Stimulated activated CD8-positive, alpha-beta memory T cell treated with anti-CD3 and anti-CD28 coated beads, Interleukin-15, amount 100 ng/mL, for 4 hours (primary cell): ENCODE data around the gene SLC2A9.
"Not testable (repeated sequence)": the region's sequence is repeated elsewhere in the genome, so short reads cannot be mapped to it uniquely, and the experiment has no call there.

Experiments
- DNase-seq, 2 donors: peaks; one replicate each; pipeline ENCODE4 v3.0.0-alpha.2; 2020; ENCODE audit warnings: low read depth in 2 of 2

Gene SLC2A9

DNA sequence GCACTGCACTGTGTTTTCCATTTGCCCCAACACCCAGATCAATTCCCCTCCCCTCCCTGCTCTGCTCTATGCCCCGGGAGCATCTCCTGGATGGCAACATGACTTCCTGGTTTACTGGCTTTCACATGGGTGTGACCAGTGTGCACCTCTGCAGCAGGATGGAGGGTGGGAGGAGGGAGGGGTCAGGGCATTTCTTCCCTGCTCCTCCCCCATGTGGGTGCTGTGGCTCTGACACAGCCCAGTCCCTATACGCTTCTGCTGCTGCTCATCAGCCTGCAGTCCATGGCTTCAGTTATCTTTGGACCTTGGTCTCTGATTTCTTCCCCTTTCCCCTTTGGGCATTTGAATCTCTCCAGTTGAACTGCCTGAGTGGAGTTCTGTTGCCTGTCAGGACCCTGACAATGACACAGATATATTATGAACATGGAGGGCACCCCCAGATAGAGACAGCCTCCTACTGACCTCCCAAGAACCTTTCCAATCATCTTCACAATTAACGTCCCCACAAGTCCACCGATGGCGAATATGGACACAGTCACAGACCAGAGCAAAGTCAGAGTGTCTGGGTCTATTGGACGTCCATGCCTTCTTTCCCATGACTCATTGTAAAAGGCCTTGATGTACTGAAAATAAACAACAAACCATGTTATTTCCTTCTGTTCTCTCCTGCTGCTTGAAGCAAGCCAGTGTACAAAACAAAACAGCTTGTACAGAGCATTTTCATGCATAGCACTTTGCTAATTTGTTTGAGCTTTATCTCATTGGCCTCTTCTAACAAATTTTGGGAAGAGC is 24.8 kb downstream of the SLC2A9 start:
- DNase-seq, result no peak

DNA sequence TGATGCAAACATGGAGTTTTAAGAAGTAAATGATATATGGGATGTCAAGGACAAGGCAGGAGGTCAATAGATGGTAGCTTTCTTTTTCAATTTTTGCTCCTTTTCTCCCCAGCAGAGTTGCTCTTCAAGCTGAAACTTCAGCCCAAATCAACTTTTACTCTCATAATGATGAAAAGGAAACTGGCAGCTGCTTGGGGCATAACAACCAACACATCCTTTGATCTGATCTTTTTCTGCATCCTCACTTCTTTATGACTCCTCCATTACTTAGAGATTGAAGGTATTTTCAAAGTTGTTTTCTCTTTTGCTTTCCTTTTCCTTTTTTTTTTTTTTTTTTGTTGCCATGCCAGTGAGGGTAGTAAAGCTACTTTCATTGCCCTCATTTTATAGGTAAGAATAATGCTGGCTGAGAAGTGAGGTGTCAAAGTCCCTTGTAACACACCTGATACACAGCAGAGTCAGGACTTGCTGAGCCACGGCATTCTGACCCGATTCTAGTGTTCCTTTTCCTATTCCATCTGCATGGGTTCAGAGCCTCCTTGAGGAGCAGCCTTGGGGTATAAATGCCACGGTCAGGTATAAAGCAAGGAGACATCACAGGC is 26.9 kb downstream of the SLC2A9 start:
- no peak for DNase-seq

DNA sequence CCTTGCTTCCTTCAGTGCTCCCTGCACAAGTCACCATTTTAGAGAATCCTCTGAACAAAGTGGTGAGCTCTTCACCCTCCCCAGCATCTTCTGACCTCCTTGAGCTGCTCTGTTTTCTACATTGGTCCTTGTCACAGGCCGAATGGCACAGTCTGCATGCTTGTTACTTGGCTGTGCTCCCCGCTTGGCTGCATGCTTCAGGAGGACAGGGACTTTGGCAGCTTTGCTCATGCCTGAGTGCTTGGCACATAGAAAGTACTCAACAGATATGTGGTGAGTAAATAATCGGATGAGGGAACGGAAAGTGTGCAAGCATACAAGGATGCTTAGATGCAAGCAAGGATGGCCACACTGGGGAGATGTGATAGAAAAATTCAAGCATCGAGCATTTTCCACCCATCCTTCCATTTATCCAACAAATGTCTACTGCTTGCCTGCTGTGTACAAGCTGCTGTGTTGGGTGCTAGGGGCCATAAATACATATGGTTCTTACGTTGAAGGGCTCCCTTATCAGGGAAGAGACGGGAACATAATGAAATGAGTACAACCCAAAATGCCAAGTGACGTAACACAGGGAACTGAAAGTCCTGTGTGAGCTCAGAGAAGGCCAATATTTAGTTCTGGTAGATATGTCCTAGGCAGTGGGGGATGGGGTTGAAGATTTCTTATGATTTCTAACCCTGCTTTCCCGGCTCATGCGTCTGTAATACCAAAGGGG is 31.2 kb downstream of the SLC2A9 start:
- no peak for DNase-seq

DNA sequence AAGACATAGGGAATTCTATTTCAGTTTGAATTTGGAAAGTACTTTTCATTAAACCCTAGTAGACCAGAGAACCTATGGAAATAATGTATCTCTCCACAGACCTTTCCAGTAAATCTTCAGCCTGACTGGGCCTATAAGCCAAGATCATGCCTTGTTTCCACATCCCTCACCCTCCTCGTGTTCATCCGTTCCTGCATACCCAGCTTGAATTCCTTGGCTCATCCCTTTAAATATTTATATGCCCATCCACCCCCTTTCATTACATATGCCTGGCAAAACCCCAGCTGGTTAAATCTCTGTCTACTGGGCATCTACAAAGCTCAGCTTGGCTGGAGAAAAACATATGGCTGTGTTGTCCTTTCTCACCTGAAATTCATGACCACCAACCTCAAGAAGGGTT is 32.4 kb downstream of the SLC2A9 start:
- no peak for DNase-seq

DNA sequence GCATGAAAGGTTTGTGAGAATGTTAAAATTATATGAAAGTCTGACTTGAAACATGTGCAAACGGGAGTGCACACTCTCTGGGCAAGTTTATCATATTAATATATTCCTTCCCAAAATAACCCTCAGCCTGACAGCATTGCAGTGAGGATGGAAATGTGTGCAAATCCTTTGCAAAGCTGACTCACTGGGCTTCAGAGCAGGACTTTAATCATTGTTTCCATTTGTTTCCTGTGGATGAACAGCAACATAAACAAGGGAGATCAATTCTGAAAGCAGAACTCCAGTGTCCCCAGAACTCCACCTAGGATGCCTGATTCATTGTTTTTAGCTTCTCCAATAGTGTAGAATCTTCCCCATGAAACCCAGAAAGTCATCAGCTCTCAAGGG is 32.9 kb downstream of the SLC2A9 start:
- DNase-seq, result no peak

DNA sequence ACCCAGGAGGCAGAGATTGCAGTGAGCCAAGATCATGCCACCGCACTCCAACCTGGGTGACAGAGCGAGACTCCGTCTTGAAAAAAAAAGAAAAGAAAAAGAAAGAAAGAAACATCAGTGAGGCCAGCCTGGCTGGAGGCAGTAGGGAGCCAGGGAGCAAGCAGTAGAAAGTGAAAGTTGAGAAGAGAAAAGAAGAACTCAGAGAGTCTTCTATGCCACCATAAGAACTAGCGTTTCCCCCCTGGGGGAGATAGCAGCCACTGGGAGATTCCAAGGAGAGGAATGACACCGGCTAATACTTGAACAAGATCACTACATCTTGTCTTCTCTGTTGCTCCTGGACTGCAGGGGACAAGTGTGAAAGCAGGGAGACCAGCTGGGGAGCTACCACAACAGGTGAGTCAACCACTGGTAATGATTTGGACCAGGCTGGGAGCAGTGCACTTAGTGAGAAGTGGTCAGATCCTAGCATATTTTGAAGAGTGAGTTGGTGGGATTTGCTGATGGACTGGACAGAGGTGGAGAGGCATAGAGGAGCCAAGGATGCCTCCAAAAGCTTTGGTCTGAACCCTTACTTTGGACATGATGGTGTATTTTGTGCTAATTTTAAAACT is 33.4 kb downstream of the SLC2A9 start:
- DNase-seq, result no peak

DNA sequence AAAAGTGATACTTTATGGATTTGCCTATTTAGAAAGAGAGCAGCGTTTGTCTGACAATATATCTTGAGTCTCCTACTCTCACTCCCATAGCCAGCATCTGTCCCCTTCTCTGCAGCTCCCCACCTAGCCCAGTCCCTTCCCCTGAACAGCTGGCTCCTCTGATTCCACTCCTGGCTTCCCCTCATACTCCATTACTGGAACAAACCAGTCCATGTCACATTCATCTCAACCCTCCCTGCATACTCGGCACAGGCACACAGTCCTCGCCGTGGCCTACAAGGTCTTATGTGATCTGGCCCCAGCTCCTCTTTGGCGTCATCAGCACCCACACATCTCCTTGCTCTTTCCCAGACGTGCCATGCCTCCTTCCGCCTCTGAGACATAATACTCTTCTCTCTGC is 36.7 kb downstream of the SLC2A9 start:
- DNase-seq, result no peak

DNA sequence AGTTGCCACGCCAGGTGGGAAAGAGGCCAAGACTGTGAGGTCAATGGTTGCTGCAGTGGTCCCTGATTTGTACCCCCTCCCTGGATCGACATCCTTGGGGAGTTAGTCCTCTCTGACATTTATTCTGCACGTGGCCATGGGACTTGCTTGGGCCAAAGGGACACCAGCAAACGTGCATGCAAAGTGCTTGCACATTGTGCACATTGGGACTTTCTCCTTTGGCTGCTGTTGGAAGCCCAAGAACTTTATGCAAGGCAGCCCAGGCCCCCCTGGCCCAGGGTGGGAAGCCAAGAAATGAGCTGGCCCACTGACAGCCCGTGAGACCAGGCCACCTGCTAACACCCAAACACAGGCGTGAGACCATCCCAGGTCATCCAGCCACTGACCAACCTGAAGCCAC is 38.1 kb downstream of the SLC2A9 start:
- DNase-seq, result no peak

DNA sequence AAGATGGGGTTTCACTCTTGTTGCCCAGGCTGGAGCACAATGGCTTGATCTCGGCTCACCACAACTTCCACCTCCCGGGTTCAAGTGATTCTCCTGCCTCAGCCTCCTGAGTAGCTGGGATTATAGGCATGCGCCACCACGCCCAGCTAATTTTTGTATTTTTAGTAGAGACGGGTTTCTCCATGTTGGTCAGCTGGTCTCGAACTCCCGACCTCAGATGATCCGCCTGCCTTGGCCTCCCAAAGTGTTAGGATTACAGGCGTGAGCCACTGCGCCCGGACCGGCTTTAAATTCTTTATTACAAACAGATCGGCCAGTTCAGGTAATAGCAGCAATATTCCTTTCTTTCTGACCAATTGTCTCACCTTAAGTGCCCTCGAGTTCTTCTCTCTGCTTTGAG is 39.4 kb downstream of the SLC2A9 start:
- DNase-seq, result not testable (repeated sequence)

DNA sequence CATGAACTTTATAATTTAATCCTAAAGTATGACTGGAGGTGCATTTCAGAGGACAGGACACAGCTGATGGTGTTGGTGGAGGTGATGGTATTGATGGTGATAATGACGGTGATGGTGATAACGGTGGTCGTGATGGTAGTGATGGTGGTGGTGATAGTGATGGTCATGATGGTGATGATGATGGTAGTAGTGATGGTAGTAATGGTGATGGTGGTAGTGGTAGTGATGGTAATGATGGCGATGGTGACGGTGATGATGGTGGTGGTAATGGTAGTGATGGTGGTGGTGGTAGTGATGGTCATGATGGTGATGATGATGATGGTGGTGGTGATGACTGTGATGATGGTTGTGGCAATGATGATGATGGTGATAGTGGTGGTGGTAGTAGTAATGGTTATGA is 40.4 kb downstream of the SLC2A9 start:
- DNase-seq, result no peak

DNA sequence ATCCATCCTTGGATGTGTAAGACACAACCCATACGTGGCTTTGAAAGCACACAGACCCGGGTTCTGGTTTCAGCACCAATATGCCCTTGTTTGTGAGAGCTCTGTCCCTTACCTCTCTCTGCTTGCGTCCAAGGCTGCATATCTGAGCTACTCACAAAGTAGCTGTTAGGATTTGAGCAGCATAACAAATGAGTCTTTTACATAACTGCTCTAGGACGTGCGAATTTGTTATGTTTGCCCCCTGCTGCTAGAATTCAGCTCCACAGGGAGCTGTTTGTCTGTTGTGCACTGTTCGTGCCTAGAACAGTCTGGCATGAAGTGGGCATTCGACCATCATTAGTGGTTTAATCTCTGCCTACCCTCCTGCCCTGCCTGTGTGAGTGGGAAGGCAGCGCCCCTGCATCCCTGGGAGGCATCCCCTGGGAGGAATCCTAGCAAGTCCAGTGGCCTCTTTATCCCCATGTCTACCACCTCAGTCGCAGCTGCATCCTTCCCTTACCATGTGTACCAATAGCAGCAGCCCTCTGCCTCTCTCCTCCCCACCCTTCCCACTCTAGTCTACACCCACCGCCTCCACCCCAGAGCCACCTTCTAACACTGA is 42.1 kb downstream of the SLC2A9 start:
- no peak for DNase-seq

DNA sequence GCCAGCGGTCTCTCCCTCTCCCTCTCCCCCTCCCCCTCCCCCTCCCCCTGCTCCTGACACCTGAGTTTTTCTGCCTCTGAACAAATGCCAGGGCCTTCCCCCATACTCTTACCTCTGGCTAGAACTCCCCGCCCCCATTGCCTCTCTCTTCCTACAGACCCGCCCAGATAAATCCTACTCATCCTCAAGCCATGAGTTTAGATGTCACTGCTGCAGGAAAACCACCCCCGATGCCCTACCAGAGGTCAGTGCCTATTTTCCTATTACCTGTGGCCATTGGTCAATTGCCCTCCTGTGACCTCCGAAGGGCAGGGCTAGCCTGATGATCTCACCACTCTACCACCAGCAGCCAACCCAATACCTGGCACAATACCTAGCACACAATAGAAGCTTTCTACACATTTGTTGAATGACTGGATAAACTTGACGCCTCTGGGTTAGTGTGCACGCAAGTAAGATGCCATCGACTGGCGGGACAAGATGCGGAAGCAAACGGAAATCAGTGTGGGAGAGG is 43.7 kb downstream of the SLC2A9 start:
- no peak for DNase-seq

DNA sequence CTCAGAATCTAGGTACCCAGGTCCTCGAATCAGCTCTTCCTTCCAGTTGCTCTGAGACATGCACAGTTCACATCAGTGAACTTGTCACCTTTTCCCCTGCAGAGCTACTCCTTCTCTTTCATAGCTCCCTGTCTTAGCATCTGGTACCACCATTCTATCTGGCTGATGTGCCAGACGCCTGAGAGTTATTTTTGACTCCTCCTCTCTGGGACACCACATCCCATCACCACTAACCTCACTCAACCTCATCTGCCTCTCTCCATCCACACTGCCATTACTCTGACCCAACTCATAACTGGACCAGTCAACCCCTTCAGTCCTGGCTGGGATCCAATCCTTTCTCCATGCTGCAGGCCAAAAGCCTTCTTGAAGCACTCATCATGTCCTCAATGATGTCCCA is 44.5 kb downstream of the SLC2A9 start:
- no peak for DNase-seq

DNA sequence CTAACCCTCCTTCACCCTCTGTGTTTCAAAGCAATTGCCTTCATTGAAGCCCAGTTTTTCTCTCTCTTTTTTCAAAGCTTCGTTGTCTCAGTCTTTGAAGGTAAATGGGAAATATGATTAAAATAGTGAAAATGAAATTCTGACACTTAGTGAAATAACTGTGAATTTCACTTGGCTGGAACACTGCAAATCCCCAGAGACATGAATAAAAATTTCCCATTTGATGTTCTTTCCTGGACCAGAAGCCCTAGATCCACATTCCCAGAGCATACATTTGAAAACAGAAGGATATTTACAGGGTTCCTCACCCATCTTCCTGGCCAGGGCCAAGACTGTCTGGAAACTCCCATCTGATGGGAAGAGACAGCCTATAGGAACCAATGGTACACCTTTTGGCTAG is 45.0 kb downstream of the SLC2A9 start:
- DNase-seq, result no peak

DNA sequence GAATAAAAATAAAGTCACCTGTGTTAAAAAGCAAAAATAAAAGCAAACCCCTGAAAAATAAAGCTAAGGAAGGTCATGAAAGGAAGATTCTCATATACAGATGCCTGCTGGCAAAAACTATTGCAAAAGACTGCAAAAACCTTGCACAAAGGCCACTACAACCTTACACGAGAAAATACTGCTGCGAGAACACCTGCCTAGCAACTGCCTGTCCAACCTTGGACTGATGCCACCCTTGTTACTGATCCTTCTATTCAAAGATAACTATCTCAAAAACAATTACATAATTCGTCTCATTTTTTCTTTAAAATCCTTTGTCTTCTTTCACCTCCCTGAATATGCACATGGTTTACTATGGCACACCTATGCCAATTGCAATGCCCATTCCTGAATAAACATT is 49.6 kb downstream of the SLC2A9 start:
- no peak for DNase-seq

DNA sequence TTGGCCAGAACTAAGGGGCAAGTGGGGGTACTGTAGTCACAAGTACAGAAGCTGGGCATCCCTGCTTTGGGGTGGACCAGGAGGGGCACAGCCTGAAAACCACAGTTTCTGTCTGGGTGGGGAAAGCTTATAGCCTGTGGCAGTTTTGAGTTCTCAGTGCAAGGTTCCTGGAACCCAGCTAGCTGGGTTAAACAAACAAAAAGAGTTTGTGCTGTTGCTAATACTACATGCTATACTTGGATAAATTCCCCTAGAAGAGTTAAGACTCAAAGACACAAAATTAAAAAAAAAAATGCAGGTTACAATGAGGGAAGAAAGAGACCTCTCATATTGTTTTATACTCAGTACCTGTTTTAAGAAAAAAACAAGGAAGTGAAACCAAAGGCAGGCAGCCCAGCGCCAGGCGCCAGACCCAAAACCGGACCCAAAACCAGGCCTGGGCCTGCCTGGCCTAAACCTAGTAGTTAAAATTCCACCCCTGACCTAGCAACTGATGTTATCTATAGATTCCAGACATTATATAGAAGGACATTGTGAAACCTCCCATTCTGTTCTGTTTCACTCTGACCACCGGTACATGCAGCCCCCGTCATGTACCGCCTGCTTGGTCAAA is 50.8 kb downstream of the SLC2A9 start:
- DNase-seq, result no peak

DNA sequence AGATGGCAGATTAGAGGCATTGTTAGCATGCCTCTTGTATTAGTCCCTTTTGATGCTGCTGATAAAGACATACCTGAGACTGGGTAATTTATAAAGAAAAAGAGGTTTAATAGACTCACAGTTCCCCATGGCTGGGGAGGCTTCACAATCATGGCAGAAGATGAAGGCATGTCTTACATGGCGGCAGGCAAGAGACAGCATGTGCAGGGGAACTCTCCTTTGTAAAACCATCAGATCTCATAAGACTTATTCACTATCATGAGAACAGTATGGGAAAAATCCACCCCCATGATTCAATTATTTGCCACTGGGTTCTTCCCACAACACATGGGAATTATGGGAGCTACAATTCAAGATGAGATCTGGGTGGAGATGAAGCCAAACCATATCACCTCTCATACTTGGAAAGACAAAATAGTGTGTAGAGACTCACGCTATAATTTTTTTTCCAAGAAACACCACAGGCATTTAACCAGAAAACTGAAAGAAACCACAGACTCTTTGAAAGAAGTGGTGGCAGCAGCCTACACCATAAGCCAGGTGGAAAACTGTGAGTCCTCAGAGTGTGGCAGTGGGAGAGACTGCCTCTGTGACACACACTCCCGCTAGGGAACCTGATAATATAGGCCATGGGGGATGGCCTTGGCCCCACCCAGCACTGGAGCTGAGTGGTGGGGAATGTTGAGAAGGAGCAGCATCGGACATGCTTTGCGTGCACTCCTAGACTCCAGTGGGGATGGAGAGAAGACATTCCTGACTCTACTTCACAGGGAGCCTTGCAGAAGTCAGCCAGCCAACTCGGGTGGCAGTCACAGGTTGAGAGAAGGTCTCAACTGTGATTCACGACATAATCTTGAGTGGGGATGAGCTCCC is 51.5 kb downstream of the SLC2A9 start:
- no peak for DNase-seq

DNA sequence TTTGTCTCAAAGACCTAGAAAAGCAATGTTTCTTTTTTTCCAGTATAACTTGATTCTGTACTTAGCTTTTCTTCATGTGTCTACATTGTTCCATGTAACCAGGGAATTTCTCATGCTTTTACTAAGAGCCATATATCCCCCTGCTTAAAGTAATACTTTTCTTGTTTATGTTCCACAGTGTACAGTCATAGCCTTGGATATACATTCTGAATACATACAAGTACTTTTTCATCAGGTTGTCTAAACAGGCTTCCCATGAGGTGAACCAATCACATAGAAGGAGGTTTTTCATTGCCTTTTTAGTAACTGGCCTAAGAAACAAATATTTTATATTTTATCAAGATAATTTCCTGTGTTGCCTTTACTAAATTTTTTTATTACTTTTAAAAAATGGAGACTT is 52.8 kb downstream of the SLC2A9 start:
- DNase-seq, result no peak

DNA sequence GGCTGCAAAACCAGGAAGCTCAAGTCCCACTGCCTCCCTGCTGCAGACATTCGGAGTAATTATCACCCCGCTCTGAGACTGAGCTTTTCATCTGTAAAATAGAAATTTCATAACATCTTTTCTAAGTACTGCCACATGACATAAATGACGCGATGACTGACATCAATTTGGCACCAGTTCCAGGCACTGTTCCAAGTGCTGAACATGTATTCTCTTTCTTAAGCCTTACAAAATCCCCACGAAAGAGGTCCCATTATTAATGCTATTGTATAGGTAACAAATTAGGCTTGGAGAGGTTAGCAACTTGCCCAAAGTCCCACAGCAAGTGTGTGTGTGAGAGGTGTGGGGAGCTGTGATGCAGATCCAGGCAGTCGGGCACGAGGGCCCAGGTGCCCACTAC is 56.4 kb downstream of the SLC2A9 start:
- no peak for DNase-seq

DNA sequence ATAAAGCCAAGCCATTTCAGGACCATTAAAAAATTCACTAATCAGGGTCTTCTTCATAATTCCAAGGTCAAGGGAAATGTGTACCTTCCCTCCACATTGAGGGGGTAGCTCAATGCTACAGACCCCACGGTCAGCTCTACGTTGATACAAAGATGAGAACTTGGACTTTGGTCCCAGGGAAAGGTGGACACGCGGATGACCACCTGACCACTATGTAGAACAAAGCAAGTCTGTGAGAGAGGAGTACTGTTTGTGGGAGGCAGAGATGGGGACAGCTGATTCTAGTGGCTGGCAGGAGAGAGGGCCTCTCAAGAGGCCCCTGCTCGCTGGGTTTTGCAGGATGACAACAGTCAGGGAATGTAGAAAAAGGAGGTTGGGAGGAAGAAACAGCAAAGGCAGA is 58.0 kb downstream of the SLC2A9 start:
- DNase-seq, result no peak
